ENCODE data around the gene UNKL.
"Not testable (repeated sequence)": the region's sequence is repeated elsewhere in the genome, so short reads cannot be mapped to it uniquely, and the experiment has no call there.

Gene UNKL

DNA sequence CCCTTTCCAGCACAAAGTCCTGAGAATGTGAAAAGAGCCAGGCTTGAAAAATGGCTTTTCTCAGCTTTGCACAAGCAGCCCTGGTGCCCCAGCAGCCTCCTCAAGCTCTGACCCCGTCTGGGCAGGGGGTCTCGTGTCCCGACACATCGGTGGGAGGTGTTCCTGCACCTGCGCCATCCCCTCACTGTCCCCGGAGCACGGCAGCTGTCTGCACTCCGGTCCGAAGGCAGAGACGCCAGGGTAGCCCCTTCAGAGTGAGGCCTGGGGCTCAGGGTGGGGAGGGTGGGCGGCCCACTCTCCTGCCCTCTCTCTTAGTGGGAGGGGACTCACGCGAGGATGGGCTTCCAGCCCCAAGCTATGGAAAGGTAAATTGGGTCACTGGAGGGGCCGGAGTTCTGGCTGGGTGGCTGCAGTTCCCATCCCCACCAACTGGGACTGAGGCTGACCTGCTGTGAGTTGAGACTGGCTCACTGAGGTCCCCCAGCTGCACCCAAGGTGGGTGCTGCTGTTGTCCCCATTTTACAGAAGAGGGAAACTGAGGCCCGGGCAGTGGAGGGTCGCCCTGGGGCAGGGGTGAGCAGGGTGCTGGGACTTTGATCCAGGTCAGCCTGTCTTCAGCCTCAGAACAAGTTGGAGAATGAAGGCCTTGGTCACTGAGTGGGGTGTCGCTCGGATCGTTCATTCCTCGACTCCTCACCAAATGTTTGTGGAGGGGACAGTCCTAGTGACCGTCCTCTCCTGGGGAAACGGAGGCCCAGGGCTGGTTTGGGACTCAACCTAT lies 83.4 kb downstream of the UNKL start:
- H3K4me3 ChIP-seq (ENCODE audit: low read depth, low read length): no peak overlapping the region
- TF ChIP-seq, protein P1, sequence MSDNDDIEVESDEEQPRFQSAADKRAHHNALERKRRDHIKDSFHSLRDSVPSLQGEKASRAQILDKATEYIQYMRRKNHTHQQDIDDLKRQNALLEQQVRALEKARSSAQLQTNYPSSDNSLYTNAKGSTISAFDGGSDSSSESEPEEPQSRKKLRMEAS (IDR thresholded peaks at IDR 0.05; ENCODE audit: low read depth, low read length): no peak
- no peak for TF ChIP-seq POLR2A (IDR thresholded peaks at IDR 0.05; ENCODE audit: extremely low read depth, insufficient read length)
- no peak for TF ChIP-seq MYC (IDR thresholded peaks at IDR 0.05; ENCODE audit: low read depth, low read length)
- TF ChIP-seq, protein P2, sequence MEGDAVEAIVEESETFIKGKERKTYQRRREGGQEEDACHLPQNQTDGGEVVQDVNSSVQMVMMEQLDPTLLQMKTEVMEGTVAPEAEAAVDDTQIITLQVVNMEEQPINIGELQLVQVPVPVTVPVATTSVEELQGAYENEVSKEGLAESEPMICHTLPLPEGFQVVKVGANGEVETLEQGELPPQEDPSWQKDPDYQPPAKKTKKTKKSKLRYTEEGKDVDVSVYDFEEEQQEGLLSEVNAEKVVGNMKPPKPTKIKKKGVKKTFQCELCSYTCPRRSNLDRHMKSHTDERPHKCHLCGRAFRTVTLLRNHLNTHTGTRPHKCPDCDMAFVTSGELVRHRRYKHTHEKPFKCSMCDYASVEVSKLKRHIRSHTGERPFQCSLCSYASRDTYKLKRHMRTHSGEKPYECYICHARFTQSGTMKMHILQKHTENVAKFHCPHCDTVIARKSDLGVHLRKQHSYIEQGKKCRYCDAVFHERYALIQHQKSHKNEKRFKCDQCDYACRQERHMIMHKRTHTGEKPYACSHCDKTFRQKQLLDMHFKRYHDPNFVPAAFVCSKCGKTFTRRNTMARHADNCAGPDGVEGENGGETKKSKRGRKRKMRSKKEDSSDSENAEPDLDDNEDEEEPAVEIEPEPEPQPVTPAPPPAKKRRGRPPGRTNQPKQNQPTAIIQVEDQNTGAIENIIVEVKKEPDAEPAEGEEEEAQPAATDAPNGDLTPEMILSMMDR (IDR thresholded peaks at IDR 0.05; ENCODE audit: low read depth, low read length): no peak
- DNase-seq (ENCODE audit: low read depth): no peak

DNA sequence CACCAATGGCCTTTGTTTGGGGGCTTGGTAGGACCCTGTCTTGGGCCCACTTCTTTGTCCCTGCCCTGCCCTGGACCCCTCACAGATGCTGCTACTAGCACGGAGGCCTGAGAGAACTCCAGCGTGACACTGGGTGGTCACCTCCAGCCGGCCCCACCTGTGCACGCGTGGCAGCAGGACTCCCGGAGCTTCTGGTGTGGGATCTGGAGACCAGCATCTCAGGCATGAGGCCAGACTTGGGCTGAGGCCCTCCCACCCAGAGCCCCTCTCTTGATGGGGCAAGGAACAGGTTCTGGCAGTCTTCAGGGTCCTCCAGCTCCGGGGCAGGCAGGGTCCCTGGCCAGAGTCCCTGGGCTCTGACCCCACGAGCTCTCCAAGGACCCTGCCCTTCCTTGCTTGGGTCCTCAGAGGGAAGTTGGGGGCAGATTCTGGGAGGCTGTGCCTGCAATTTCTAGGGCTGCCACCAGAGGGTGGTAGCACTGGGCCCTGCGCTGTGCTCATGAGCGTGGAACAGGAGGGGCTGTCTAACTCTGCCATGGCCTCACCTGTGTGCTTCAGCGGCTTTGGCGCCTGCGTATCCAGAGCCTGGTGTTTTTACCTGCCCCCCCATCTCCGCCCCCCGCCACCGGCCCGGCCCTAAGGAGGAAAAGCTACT lies 84.1 kb downstream of the UNKL start:
- TF ChIP-seq, protein P2 (IDR thresholded peaks at IDR 0.05; ENCODE audit: low read depth, low read length): peak; percentile 75
- TF ChIP-seq POLR2A (IDR thresholded peaks at IDR 0.05; ENCODE audit: extremely low read depth, insufficient read length): no peak
- no peak overlapping the region for H3K4me3 ChIP-seq (ENCODE audit: low read depth, low read length)
- DNase-seq (ENCODE audit: low read depth): peak; percentile 36

DNA sequence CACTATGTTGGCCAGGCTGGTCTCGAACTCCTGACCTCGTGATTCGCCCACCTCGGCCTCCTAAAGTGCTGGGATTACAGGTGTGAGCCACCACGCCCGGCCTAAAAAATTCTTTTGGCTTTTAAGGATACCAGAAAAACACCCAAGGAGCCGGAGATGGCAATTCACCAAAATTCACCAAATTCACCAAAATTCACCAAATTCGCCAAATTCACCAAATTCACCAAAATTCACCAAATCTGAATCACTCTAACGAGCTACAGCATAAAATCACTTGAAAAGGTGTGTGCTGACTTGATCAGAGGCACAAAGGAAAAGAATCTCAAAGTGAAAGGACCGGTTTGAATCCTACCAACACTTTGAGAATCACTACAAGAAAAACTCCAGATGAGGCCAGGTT lies 85.5 kb downstream of the UNKL start:
- not testable (repeated sequence) for DNase-seq (ENCODE audit: low read depth); H3K4me3 ChIP-seq (ENCODE audit: low read depth, low read length)

DNA sequence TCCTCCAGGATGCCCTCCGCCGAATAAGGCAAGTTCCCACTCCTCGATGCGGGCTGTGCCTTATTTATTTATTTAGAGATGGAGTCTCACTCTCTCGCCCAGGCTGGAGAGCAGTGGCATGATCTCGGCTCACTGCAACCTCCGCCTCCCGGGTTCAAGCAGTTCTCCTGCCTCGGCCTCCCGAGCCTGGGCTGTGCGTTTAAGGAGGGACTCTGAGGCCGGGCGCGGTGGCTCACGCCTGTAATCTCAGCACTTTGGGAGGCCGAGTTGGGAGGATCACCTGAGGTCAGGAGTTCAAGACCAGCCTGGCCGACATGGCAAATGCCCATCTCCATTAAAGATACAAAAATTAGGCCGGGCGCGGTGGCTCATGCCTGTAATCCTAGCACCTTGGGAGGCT lies 86.4 kb downstream of the UNKL start:
- not testable (repeated sequence) for DNase-seq (ENCODE audit: low read depth); H3K4me3 ChIP-seq (ENCODE audit: low read depth, low read length)

DNA sequence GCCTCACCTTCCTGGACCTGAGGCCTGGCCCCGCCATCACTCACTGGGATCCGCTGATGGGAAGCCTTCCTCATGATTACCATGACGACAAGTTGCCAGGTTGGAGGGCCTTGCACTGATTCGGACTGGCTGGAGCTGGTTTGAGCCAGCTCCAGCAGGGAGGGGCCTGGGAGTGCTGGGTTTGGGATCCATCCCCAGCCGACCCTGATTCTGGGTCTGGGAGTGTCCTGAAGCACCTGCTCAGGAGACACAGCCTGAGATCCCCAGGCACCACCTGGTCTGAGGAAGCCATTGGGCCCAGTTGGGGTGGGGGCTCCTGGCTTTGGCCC lies 86.9 kb downstream of the UNKL start:
- no peak overlapping the region for H3K4me3 ChIP-seq (ENCODE audit: low read depth, low read length)
- no peak for DNase-seq (ENCODE audit: low read depth)
- no peak for TF ChIP-seq POLR2A (IDR thresholded peaks at IDR 0.05; ENCODE audit: extremely low read depth, insufficient read length)
- TF ChIP-seq MYC (IDR thresholded peaks at IDR 0.05; ENCODE audit: low read depth, low read length): no peak
- TF ChIP-seq, protein P1 (IDR thresholded peaks at IDR 0.05; ENCODE audit: low read depth, low read length): no peak
- TF ChIP-seq, protein P2 (IDR thresholded peaks at IDR 0.05; ENCODE audit: low read depth, low read length): no peak

DNA sequence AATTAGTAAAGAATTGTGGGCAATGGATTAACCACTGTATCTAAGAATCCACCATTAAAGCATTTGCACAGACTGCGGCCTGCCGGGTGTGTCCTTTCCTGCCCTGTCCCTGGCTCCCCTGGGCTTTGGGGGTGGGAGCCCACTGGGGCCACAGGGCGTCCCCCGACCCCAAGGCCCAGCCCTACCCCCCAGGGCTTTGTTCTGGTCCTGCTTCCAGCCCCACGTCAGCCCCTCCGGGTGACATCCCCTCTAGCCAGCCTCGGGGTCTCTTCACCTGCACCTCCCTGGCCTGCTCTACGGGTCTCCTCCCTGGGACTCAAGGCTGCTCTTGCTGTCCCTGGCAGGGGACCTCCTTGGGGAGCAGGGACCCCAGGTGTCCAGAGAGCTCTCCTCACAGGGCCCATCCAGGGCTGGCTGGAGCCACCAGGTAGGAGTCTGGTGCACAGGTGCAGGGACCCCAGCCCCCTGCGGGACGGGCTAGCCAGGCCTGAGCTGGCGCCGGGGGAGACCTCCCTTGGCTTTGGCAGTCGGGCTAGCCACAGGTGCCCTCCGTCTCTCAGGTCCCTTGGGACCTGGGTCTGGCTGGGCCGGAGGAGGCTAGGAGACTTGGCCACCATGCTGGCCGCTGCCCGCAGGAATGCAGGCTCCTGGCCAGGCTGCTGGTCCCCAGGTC lies 87.4 kb downstream of the UNKL start:
- DNase-seq (ENCODE audit: low read depth): no peak
- TF ChIP-seq, protein P2 (IDR thresholded peaks at IDR 0.05; ENCODE audit: low read depth, low read length): no peak
- TF ChIP-seq MYC (IDR thresholded peaks at IDR 0.05; ENCODE audit: low read depth, low read length): no peak
- TF ChIP-seq, protein P1 (IDR thresholded peaks at IDR 0.05; ENCODE audit: low read depth, low read length): no peak
- TF ChIP-seq POLR2A (IDR thresholded peaks at IDR 0.05; ENCODE audit: extremely low read depth, insufficient read length): no peak
- no peak overlapping the region for H3K4me3 ChIP-seq (ENCODE audit: low read depth, low read length)

DNA sequence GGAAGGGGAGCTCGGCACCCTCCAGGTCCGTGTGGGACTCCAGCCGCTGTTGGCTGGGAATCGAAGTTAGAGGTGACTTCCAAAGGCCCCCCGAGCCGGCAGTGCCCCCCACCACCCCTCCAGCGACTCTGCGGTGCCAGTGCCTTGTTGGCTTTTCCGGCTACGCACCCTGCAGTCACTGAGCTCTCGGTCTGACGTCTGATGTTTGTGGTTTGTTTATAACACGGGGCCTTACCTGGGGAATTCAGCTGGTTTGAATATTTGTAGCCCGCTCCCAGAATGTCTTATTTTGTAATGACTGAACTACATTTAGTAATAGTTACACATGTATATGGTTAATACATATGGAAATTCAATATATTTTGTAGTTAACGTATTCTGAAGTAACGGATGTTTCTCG lies 88.1 kb downstream of the UNKL start:
- no peak for TF ChIP-seq POLR2A (IDR thresholded peaks at IDR 0.05; ENCODE audit: extremely low read depth, insufficient read length)
- no peak for TF ChIP-seq MYC (IDR thresholded peaks at IDR 0.05; ENCODE audit: low read depth, low read length)
- TF ChIP-seq, protein P1 (IDR thresholded peaks at IDR 0.05; ENCODE audit: low read depth, low read length): no peak
- TF ChIP-seq, protein P2 (IDR thresholded peaks at IDR 0.05; ENCODE audit: low read depth, low read length): no peak
- DNase-seq (ENCODE audit: low read depth): no peak
- H3K4me3 ChIP-seq (ENCODE audit: low read depth, low read length): no peak overlapping the region

All from NB4 (cell line).